Anterior cingulate cortex (tissue), 58 donors: ENCODE results near the gene KLHL25.
"Not testable (repeated sequence)": the region's sequence is repeated elsewhere in the genome, so short reads cannot be mapped to it uniquely, and the experiment has no call there.

Experiments used
- DNase-seq, 58 donors: peaks; one replicate each; lab custom pipeline; 2025; lab: John Stamatoyannopoulos, UW

KLHL25 gene

GRCh38 chr15:85794598-85795336, at the start of gene KLHL25:
KLHL25 (minus strand) TSS chr15:85794925; CDS start chr15:85769810, 25,115 bp downstream.
- DNase-seq, result peak; percentile 48 to 97 (median 93)

- DNase-seq, result no peak
Observed at GRCh38 chr15:85840802-85841152, 46.1 kb upstream of the KLHL25 start.

- DNase-seq, result peak in 54 of 58 donors; percentile 13 to 83 (median 47)
Observed at GRCh38 chr15:85840079-85840801, 45.5 kb upstream of the KLHL25 start.

DNA sequence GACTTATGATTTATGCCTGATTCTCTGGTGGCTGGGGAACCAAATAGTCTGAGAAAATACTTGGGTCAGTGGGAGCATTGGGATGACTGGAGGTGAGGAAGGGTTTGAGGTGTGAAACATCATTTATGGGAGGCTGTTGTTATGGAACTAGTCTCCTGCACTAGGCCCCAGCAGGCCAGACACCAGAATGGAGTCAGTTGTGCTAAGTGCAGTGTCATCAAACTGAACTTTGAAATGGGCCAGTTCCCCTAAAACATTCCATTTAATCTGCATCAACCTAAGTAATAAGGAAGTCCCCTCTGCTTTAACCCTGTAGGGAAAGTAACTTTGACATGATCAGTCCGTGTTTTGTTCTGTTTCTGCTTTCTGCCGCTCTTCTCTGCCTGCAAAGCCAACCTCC, 44.9 kb upstream of the KLHL25 start:
- no peak for DNase-seq

- DNase-seq, result no peak
Observed at GRCh38 chr15:85838655-85839054, 43.9 kb upstream of the KLHL25 start.

- no peak for DNase-seq
Observed at GRCh38 chr15:85837881-85838280, 43.2 kb upstream of the KLHL25 start.

GRCh38 chr15:85837011-85837433, 42.3 kb upstream of the KLHL25 start:
- DNase-seq, result no peak

- no peak for DNase-seq
Observed at GRCh38 chr15:85834651-85835050, 39.9 kb upstream of the KLHL25 start.

GRCh38 chr15:85832394-85832793, 37.7 kb upstream of the KLHL25 start:
- DNase-seq, result no peak

GRCh38 chr15:85831415-85832113, 36.8 kb upstream of the KLHL25 start:
- peak in 50 of 58 donors; percentile 4 to 74 (median 36) for DNase-seq

GRCh38 chr15:85829754-85830153, 35.0 kb upstream of the KLHL25 start:
- not testable (repeated sequence) for DNase-seq

DNA sequence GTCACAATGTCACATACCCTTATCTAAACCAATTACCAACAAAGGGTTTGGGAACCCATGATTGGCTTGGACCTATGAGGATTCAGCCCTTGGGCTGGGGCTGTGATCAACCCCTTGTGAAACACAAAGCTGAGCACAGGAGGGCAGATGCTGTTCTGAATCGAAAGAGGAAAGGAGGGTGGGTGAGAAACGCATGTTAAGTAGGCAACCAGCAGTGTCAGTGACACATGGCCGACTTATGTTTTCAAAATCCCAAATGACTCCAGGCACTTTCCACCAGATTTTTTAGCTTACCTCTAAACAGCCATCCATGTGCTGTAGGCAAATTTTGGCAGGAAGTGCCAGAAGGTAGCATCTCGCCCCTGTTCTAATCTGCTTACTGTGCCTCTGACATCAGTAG, 34.1 kb upstream of the KLHL25 start:
- no peak for DNase-seq

DNA sequence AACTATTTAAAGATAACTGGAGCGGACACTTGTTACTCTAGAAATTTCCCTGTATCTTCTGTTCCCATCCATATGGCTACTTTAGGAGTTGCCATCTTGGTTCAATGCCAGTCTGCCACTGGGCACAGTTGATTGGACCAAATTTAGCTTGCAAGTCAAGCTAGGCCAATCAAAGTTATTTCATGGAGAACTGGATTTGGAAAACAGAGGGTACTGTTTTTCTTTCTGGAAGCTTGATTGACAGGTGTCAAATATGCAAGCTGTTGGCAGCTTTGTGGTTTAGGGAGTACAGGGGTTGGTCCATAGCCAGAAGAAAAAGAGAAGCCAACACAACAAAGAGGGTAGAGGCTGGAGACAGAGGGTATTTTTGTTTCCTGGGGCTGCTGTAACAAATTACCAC, 33.4 kb upstream of the KLHL25 start:
- DNase-seq, result no peak

DNA sequence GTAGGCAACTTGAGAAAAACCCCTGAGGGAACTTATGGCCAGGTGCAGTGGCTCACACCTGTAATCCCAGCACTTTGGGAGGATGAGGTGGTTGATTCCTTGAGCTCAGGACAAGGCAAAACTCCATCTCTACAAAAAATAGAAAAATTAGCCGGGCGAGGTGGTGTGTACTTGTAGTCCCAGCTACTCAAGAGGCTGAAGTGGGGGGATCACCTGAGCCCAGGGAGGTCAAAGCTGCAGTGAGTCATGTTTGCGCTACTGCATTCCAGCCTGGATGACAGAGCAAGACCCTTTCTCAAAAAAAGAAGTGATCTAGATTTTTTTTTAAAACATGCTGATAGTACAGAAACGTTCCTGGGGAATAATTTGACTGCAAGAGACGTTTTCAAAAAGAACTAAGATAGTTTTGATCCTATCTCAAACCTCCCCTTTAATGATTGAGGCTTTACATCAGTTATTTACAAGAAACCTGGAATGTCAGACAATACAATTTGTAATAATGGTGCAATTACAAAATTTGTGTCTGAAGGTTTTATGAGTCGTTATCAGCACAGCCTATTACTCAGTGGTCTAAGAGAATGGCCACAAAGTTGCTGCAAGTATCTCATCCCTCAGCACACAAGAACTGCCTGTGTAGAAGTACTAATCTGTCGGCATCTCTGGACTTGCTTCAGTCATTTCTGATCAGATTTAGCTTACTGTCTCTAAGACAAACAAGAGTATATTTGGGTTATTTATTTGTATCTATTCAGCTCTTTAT, 32.2 kb upstream of the KLHL25 start:
- no peak for DNase-seq

DNA sequence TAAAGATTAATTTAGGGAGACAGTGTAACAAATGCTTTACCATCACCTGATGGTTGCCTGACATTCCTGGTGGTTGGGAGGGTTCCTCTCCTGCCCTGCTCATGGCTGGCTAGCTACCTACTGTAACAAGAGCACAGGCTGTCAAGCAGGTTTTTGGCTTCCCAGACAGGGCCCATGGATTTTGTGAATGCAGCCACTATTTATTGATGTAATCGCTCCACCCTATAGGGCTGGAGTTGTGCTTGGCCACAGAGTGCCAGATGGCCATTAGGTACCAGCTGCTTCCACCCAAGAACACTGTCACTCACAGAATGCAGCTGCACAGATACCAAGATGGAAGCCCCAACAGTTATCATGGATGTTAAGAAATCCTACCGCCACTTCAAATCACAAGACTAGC, 31.0 kb upstream of the KLHL25 start:
- peak in 2 of 58 donors; percentile 4 to 19 for DNase-seq

DNA sequence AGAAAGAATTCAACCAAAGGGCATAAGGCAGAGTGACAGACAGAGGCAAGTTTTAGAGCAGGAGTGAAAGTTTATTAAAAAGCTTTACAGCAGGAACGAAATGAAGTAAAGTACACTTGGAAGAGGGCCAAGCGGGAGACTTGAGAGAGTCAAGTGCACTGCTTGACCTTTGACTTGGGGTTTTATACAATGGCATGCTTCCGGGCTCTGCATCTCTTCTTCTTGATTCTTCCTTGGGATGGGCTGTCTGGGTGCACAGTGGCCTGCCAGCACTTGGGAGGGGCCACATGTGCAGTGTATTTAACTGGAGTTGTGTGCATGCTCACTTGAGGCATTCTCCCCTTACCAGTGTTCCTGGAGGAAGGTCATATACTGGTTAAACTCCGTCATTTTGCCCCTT, 30.4 kb upstream of the KLHL25 start:
- DNase-seq, result no peak

- peak in 3 of 58 donors; percentile 16 to 36 (median 33) for DNase-seq
Observed at GRCh38 chr15:85821545-85821944, 26.8 kb upstream of the KLHL25 start.

DNA sequence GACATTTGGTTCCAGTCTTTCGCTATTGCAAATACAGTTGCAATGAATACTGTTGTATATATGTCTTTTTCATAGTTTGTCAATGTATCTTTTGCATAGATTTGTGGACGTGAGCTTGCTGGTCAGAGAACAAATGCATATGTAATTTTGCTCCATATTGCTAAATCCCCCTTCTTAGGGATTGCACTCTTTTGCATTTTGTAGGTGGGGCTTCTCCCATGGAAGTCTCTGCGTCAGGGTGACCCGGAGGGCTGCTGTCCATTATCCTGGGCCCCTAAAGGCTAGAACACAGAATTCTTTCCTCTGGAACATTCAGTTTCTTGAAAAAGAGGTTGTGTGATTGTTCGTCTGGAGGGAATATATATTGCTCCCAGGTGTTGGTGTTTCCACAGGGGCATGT, 25.2 kb upstream of the KLHL25 start:
- DNase-seq, result no peak

GRCh38 chr15:85813234-85813633, 18.5 kb upstream of the KLHL25 start:
- DNase-seq, result no peak

DNA sequence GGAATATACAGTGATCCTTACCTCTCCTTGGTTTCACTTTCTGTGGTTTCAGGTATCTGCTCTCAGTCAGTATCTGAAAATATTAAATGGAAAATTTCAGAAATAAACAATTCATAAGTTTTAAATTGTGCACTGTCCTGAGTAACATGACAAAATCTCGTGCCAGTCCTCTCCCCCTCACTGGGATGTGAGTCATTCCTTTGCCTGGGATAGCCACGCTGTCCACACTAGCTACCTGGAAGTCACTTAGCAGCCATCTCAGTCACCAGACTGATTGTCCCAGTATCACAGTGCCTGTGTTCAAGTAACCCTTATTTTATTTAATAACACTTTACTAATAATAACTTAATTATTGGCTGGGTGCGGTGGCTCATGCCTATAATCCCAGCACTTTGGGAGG, 15.3 kb upstream of the KLHL25 start:
- DNase-seq, result no peak

- no peak for DNase-seq
Observed at GRCh38 chr15:85805420-85805819, 10.7 kb upstream of the KLHL25 start.
